Stimulated activated CD8-positive, alpha-beta memory T cell treated with anti-CD3 and anti-CD28 coated beads, Interleukin-15, amount 100 ng/mL, for 1 hour (primary cell): ENCODE results near the gene ETNK2.
A peak's percentile ranks its signal among the peaks of the same experiment; 100 is the strongest.

Experiments used
- DNase-seq: peaks from one replicate; pipeline ENCODE4 v3.0.0-alpha.2; 2020; ENCODE audit warnings: low read depth

ETNK2 gene

DNA sequence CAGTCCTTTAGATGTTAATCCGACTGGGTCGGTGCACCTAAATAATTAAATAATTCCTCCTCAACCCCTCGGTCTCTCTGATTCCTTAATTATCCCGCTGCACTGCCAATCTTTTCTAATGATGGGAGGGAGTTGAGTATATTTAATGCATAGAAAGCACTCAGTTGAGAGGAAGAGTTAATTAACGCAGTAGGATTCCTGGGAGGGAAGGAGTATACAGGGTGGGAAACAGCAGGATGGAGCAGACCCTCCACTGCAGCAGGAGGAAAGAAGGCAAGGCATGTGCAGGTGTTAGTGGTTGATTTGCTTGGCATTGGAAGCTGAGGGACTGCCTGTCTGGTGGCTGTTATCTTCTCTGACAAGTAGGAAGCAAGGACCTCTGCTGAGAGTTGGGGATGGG lies 24.2 kb upstream of the ETNK2 start:
- DNase-seq: no peak

DNA sequence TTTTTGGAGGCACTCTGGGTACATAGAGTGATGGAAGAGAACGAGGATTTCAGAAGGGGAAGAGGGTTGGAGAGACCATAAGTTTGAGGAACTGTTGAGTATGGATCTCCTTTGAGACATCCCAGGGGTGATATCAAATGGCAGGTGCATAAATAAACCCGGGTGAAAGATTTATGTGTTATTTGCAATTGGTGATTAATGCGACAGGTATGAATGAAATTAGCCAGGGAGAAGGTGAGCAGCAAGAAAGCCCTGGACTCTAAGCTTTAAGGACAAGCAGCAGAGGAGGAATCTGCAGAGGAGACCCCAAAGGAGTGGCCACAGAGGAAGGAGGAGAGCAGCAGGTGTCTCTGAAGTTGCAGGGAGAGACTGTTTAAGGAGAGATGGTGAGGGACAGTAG lies 23.1 kb upstream of the ETNK2 start:
- DNase-seq: no peak

DNA sequence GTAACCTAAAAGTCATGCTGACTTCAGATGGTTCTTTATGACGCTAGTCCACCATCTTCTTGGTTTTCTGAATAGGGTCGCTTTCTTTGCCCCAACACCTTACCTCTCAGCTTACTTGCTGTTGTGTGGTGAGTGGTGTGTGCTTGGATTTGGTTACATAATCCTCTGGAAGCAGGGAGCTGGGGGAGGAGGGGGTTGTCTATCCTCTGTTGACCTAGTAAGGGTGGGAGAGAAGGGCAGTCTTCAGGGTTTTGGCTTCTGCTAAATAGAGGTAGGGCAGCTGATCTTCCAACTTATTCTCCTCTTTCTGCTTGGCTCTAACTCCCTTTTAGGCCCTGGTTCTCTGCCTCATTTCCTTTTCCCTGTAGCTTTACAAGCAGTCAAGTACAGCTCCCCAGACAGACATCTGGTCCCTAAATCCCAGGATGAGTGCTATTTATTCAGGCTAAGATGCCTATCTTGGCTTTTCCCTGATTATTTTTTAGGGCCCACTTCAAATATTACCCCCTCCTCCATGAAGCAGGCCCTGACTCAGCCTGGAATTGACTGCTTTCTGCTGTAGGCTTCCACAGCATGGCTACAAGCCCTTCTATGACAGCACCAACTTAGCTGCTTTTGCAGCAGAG lies 20.7 kb upstream of the ETNK2 start:
- DNase-seq: no peak

DNA sequence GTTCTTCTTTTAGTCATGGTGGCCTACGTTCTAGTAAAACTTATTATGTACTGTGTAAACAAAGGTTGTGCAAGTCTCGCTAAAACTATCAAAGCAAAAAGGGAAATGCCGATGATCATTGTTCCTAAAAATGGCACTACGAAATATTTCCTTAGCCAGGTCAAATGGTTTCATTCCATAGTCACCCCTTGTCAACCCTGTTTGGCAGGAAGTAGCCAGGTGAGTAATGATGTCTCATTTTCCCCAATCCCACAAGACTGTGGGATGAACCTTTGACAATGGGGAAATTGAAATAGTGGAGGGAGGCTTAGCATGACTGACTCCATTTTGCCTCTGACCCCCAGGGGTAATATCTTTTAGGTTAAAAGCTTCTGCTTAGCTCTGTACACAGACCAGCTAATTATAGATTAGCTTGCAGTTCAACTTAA lies 19.9 kb upstream of the ETNK2 start:
- DNase-seq: no peak

DNA sequence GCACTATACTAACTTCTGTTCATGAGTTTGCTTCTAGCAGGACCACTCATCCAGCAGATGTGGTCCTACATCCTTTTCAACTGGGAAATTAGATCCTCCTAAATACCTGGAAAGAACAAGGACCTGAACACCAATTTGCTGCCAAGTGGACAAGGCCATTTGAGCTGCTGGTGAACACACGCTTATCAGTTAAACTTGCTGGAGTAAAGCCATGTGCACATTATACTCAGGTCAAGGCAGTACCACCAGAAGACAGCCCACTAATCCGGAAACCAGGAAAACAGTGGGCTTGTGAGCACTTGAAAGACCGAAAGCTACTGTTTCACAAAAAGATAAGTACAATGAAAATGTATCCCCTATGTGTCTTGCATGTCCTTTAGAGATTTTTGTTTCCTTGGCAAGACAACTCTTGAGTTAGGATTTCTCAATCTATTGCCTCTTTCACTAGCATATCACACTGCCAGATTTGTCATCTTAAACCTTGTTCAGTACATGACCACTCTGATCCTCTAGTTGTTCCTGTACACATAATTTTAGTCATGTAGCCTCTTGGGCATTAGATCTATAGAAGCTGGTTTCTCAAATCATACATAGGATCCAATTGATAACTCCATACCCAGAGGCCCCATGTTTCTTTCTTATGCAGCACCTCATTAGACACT lies 18.8 kb upstream of the ETNK2 start:
- no peak for DNase-seq

DNA sequence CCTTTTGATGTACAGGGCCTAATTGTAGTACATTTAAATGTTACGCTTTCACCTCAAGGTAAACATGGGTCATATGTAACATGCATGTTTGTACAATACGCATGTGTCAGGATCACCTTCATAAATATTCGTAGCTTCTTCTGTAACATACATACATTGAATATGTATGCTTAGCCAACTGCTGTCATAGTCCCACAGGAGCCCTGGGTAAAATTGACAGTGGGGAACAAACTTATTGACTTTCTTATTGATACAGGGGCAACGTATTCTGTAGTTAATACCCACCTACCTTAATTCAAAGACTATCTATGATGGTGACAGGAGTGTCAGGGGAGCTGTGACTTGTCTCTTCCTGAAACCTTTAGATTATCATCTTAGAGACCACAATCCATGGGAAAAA lies 18.0 kb upstream of the ETNK2 start:
- no peak for DNase-seq

DNA sequence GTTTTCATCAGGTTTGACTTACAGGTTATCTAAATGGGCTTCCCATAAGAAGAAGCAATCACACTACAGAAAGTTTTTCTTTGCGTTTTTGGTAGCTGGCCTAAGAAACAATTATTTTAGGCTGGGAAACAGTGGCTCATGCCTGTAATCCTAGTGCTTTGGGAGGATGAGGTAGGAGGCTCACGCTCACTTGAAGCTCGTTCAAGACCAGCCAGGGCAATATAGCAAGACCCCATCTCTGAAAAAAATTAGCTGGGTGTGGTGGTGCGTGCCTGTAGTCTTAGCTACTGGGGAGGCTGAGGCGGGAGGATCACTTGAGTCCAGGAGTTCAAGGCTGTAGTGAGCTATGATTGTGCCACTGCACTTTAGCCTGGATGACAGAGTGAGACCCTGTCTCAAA lies 15.9 kb upstream of the ETNK2 start:
- no peak for DNase-seq

DNA sequence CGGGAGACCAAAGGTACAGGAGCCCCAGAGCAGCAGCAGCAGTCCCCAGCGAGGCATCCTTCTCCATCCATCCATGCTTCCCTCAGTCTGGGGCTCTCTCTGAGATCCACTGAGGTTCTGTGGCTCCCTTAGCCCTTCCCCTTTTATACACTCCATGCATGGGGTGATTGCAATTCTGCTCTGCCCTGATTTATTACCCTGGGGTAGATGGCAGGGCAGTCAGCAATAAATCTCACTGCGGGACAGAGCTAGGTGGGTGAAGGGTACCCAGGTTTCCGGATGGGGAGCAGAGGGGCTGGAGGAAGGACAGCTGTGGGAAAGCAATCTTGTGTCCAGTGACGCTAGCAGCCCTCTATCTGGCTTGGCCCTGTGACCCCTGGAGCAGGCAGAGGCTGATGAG lies 14.4 kb upstream of the ETNK2 start, which contains the start of gene REN:
Gene REN, minus strand, starts transcription at position 119 of the 400 bp plus-strand sequence. Its CDS starts 44 bp downstream, at position 75.
- DNase-seq: no peak

DNA sequence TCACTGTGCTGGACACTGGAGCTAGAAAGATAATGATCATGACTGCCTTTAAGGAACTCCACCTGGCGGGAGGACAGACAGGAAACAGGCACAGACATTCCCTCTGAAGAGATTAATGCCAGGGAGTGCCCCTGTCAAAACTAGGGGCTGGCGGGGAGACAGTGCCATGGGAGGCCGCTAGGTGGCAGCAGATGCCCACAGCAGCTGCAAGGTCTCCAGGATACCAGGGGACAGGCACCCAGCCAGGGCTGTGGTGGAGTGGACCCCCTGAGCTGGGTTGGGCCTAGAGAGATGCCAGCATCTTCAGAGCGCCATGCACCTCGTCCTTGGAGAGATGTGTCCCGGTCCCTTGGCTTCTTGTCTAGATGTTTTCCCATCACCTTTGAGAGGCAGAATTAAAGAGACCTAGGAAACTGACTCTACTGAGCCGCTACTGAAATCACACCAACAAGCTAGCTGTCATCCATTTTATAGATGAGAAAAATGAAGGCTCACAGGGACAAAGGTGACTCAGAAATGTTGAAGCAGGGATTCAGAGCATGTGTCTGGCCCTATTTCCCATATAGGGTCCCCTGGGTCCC lies 10.7 kb upstream of the ETNK2 start:
- DNase-seq: peak; percentile 69

DNA sequence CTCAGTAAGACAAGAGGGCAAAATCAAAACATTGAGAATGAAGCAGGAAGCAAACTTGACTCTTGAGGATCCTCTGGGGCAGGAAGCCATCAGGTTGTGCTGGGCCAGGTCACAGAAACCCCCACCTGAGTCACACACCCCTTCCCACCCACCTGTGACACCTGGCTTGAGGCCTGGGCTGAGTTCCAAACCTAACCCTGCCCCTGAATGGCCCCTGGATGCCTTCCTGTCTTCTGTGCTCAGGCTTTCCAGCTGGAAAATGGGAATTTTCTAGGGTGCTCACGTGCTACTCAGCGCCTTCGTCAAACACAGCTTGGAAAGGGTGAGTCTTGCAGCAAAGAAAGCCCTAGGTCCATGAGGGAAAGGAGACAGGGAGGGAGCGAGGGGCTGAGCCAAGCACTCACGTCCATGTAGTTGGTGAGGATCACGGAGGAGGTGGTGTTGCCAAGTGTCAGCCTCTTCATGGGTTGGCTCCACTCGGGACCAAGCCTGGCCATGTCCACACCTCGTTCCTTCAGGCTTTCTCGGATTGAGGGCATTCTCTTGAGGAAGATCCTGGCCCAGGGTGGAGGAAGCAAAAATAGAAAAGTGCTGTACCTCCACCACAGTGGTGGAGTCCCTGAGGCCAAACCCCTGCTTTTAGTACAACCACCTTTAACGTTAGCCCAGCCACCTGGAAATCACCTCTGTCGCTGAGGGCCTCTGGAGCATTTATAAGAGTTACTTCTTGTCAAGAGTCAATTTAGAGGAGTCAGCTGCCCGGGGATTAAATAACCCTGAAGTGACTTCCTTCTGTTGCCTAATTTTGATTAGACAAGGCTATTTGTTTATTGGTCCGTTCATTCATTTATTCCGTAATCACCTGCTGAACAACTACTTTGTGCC lies 10.0 kb upstream of the ETNK2 start:
- DNase-seq: no peak

DNA sequence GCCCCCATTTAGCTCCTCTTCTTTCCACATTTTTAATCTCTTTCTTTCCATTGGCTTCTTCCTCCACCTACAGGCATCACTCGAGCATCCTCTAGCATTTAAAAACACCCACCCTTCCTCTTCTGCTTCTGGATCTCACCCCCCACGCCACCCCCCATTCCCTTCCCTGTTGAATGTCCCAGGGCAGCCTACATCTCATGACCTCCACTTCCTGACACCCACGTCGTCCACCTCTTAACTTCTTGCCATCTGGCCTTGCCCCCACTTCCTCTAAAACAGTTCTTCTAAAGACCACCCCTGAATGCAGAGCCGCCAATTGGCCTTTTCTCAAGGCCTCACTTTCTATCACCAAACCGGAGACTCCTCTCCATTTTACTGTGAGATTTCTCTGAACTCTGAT lies 6.1 kb upstream of the ETNK2 start:
- DNase-seq: no peak

DNA sequence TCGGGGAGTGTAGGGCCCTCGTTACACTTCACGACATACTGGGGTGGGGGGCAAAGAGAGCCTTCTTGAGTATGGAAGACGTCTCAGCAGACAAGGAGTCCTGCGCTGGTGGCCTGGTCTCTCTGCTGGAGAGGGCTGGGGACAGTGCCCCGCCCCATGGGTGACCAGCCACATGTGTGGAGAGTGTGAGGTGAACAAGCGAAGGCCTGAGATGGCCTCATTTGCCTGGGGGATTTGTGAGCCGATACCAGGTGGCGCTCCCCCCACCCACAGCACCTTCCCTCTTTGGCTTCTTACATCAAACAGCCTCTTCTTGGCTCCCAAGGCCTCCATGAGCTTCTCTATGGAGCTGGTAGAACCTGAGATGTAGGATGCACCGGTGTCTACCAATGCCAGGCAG lies 4.0 kb upstream of the ETNK2 start:
- no peak for DNase-seq

DNA sequence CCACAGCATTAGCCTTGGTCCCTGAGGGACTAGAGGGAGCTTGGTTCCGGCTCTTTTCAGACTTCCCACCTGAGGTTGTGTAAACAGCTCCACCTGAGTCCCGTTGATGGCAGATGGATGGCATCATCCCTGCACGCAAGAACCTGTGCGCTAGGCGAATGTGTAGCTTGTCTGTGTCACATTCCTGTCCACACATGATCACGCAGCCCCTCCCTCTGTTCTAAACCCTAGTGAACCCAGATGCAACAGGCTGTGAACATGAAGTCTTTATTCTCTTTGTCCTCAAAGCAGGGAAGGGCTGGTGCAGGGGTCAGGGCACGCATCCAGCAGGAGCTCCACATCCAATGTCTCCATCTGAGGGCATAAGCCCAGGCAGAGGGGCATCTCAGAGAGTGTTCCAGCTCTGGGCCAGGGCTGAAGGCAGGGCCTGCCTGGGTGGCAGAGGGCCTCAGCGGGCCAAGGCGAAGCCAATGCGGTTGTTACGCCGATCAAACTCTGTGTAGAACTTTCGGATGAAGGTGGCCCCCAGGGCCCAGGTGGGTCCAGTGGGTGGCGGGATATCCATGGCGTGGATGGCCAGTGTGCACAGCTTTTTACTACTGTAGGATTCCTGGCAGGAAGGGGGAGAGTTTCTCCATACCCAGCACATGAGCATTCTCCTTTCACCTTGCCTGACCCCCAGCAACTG lies 2.9 kb upstream of the ETNK2 start:
- no peak for DNase-seq

DNA sequence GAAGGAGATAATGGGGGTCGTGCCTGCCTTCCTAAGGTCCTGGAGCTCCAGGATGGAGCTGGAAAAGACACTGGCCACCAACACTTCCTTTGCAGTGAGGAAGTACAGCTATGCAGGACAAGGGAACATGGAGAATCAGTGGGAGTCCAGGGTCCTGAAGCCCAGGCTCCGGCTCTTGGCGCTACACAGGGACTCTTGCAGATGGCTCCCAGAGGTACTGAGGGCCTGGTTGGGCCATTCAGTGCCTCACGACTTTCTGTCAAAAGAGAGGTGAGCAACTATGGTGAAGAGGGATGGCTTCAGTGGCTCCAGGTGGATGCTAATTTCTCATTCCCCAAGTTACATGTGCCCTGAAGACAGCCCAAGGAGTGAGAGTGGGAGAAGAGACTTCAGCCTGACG lies 1.8 kb upstream of the ETNK2 start:
- DNase-seq: no peak

DNA sequence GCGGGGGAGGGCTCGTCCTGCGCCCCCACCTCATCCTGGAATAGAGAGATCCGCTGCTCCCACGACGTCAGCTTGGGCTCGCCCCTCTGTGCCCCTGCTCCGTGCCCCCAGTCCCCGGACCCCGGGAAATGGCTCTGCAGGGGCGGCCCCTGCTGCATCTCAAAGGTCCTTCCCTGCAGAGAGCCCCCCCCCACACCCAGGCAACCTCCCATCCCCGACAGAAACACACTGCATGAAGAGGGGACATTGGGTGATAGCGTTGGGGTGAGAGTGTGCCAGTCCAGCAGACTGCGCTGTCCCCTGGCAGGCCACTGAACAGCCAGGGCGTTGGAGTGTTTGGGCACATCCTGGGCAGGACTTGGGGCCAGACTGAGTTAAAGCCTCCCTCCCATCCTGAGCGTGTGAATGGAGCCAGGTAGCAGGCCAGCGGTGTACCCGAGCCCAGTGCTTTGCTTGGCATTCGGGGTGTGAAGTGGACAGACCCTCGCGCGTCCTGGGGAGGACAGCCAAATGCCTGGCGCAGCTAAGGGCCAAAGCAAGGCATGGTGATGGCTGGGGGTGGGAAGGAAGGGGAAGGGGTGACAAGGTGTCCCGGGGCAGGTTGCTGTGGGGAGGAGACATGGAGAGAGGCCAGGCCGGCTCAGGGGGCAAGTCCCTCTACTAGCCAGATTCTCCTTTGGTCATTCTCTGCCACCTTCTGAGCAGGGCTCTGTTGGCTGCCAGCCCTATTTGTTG lies 633 bp upstream of the ETNK2 start:
- DNase-seq: no peak

DNA sequence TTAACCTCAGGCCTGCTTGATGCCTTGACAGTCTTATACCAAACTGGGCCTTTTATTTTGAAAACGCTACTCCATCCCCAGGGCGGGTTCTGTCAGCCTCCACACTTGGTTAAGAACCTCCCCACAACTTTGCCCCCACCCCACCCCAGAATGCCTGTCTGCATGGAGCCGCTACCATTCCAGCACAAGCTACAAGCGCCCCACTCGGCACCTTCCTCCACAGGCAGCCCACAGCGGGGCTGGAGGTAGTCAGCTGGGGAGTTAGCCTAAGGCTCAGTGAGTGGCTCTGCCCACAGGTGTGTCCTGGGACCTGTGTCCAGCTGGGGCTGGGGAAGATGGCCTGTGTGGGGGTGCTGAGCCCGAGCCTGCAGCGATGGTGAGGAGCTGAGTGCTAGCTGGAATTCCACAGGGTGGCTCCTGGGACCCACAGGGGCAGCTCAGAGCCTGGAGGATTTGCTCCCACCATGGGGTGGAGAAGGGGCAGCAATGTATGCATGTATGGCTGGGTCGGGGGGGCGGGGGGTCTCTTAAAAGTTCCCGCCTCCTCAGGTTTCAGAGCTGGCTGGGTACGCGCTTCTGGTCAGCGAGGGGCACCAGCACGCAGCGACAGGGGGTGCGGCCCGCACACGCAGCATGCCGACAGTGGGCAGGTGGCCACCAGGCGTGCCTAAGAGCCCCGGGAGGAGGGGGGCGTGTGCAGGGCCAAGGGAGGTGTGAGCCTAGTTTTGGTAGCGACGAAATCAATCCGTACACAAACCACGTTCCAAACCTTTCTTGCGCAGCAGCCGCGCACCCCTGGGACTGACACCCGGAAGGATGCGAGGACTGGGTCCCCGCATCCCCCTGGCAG lies 917 bp downstream of the ETNK2 start:
- DNase-seq: no peak

DNA sequence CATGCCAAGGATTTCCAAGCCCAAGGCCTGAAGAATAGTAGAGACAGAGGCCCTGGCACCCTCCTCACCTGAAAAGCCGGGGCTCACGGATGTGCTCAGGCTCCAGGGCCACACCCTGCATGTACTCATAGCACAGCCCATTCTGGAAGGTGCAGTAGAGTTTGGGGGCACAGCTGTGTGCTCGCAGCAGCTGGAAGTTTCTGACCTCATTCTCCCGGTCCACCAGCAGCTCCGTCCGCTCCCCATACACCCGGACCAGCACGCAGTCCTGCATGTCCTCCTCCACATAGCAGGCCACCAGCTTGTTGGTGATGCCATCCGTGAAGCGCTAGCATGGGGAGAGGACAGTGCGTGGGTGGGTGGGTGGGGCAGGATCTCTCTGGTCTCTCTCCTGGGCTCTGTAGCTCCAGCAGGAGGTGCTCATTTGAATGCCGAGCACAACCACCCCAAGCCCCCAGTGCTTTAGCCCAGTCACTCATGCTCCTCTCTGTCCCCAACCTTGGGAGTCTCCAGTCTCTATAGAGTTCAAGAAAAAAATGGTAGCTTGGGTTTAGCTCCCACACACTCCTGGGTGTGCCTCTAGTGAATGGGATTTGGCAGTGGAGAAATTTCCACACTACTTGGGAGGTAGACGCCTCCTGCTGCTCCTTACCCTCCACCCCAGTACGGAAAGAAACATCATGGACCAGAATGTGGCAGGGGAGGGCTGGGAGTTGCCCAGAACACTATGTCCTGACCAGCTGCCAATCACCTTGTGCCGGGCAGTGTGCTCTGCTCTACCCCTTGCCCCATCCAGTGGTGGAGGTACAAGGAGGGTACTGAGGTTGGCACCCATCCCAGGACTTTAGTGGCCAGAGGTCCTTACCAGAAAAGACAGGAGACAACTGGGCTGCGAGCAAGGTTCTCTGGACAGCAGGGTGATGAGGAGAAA lies 1.9 kb downstream of the ETNK2 start:
- no peak for DNase-seq

DNA sequence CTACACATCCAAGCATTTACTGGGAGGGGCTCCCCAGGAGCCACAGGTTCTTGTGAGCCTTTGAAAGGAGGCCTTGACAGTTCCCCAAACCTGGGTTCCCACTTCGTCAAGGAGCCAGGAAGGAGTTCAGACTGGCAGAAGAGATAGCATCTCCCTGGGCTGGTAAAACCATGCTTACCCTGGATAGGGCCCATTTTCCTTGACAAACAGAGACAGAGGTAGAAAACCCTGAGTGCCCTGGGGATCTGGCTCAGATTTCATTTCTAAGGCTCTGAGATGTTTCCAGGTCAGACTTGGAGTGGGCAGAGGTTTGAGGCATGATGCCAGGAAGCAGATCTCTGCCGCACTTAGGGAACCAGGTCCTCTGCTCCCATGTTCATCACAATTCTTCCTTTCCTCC lies 2.7 kb downstream of the ETNK2 start:
- DNase-seq: no peak
